GM23338 (cell line): ENCODE data around the gene EFHD2.

Experiments used
- CREB1 ChIP-seq: fragments of 250-450 bp; sonication (Bioruptor Pico); IDR thresholded peaks from 2 replicates; pipeline ENCODE4 v1.5.0; 2020; ENCODE audit warnings: low read depth, mild to moderate bottlenecking, moderate library complexity
- CTCF ChIP-seq, 2 experiments: fragments of 200-600 bp in 1 of 2; sonication (generic) in 1 of 2; conservative IDR thresholded peaks; 2 replicates each; pipeline versions ENCODE4 v1.5.1 to v1.6.1; 2016 to 2017; ENCODE audit warnings: antibody characterized with exemption in 2 of 2, low read depth in 2 of 2, mild to moderate bottlenecking in 2 of 2, moderate library complexity in 1 of 2
- EZH2 ChIP-seq: fragments of 200-600 bp; sonication (generic); IDR thresholded peaks from one replicate; pipeline ENCODE4 v1.8.0; 2017; ENCODE audit warnings: antibody characterized with exemption, mild to moderate bottlenecking, low read depth; ENCODE audit not compliant: unreplicated experiment
- EZH2phosphoT487 ChIP-seq: fragments of 200-600 bp; sonication (generic); IDR thresholded peaks from one replicate; pipeline ENCODE4 v1.8.1; 2018; ENCODE audit warnings: antibody characterized with exemption; ENCODE audit not compliant: unreplicated experiment
- JUNB ChIP-seq: IDR thresholded peaks from one replicate; pipeline ENCODE4 v1.6.1; 2016; ENCODE audit warnings: antibody characterized with exemption; ENCODE audit not compliant: unreplicated experiment
- NANOG ChIP-seq: IDR thresholded peaks from 2 replicates; pipeline ENCODE4 v1.6.1; 2016; ENCODE audit warnings: antibody characterized with exemption, borderline replicate concordance
- POLR2AphosphoS5 ChIP-seq: IDR thresholded peaks from 2 replicates; pipeline ENCODE4 v1.6.1; 2016; ENCODE audit warnings: antibody characterized with exemption, low read depth
- REST ChIP-seq: IDR thresholded peaks from one replicate; pipeline ENCODE4 v1.6.1; 2018; ENCODE audit warnings: antibody characterized with exemption; ENCODE audit not compliant: unreplicated experiment

GRCh38 chr1:15444468-15445389 lies 35.0 kb downstream of the EFHD2 start:
- TF ChIP-seq EZH2 (no peak), CTCF (conservative IDR thresholded peaks at IDR 0.05; ENCODE audit: low read depth in 2 of 2) (no peak), POLR2AphosphoS5 (no peak), CREB1 (CRISPR knock-in tag) (no peak), JUNB (no peak), NANOG (no peak), EZH2phosphoT487 (no peak), REST (no peak)
